ENCODE measurements around the gene OR51E2.

The OR51E2 gene

DNA sequence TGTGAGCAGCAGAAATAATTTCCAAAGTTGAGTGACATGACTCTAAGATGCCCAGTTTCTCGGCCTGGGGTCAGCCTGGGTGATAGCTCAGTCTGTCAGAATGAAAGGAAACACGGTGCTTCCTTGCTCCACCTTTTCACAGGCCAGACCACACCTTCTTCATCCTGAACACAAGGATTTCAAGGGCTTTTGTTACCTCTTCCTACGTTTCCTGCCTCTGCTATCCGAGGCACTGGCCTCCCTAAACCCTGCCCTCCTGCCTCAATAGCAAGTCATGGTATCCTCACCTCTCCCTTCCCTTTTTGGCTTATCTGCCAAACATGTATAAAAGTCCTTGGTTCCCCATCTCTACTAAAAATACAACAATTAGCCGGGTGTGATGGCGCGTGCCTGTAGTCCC lies 55.6 kb downstream of the OR51E2 start:
- TF ChIP-seq SIN3A (IDR thresholded peaks at IDR 0.05; ENCODE audit: borderline replicate concordance, insufficient read depth, low read length) (no peak), FOXP2 (optimal IDR thresholded peaks at IDR 0.05; ENCODE audit: borderline replicate concordance, extremely low read depth, extremely low read length, insufficient read depth) (no peak), TAF1 (IDR thresholded peaks at IDR 0.05; ENCODE audit: borderline replicate concordance, insufficient read depth, low read length) (no peak), POLR2AphosphoS5 (IDR thresholded peaks at IDR 0.05; ENCODE audit: low read depth, low read length) (no peak)
- TF ChIP-seq, protein P1, sequence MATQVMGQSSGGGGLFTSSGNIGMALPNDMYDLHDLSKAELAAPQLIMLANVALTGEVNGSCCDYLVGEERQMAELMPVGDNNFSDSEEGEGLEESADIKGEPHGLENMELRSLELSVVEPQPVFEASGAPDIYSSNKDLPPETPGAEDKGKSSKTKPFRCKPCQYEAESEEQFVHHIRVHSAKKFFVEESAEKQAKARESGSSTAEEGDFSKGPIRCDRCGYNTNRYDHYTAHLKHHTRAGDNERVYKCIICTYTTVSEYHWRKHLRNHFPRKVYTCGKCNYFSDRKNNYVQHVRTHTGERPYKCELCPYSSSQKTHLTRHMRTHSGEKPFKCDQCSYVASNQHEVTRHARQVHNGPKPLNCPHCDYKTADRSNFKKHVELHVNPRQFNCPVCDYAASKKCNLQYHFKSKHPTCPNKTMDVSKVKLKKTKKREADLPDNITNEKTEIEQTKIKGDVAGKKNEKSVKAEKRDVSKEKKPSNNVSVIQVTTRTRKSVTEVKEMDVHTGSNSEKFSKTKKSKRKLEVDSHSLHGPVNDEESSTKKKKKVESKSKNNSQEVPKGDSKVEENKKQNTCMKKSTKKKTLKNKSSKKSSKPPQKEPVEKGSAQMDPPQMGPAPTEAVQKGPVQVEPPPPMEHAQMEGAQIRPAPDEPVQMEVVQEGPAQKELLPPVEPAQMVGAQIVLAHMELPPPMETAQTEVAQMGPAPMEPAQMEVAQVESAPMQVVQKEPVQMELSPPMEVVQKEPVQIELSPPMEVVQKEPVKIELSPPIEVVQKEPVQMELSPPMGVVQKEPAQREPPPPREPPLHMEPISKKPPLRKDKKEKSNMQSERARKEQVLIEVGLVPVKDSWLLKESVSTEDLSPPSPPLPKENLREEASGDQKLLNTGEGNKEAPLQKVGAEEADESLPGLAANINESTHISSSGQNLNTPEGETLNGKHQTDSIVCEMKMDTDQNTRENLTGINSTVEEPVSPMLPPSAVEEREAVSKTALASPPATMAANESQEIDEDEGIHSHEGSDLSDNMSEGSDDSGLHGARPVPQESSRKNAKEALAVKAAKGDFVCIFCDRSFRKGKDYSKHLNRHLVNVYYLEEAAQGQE (IDR thresholded peaks at IDR 0.05; ENCODE audit: insufficient read depth in 1 of 2, low read depth in 2 of 2, low read length in 2 of 2), result no peak

DNA sequence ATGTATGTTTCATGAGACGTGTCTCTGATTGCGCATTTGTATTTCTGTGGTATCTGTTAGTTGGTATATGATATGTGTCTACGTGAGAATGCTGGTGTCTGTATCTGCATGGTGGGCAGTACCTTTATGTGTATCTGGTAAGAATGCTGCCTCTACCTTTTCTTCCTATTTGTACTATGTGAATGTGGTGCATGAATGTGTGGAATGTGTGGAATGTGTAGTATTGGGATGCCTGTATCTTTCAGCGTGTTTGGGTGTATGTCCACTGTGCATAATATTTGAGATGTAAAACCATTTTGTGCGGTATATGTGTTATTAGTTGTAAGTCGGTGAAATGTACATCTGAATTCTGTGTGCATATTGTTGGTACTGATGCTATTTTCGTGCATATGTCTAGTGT lies 56.2 kb downstream of the OR51E2 start:
- no peak for TF ChIP-seq POLR2AphosphoS5 (IDR thresholded peaks at IDR 0.05; ENCODE audit: low read depth, low read length)
- TF ChIP-seq, protein P1 (IDR thresholded peaks at IDR 0.05; ENCODE audit: insufficient read depth in 1 of 2, low read depth in 2 of 2, low read length in 2 of 2), result no peak
- no peak for TF ChIP-seq TAF1 (IDR thresholded peaks at IDR 0.05; ENCODE audit: borderline replicate concordance, insufficient read depth, low read length)
- no peak for TF ChIP-seq FOXP2 (optimal IDR thresholded peaks at IDR 0.05; ENCODE audit: borderline replicate concordance, extremely low read depth, extremely low read length, insufficient read depth)
- no peak for TF ChIP-seq SIN3A (IDR thresholded peaks at IDR 0.05; ENCODE audit: borderline replicate concordance, insufficient read depth, low read length)

DNA sequence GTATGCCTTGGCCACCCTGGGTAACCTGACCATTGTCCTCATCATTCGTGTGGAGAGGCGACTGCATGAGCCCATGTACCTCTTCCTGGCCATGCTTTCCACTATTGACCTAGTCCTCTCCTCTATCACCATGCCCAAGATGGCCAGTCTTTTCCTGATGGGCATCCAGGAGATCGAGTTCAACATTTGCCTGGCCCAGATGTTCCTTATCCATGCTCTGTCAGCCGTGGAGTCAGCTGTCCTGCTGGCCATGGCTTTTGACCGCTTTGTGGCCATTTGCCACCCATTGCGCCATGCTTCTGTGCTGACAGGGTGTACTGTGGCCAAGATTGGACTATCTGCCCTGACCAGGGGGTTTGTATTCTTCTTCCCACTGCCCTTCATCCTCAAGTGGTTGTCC lies 57.7 kb downstream of the OR51E2 start:
- TF ChIP-seq TAF1 (IDR thresholded peaks at IDR 0.05; ENCODE audit: borderline replicate concordance, insufficient read depth, low read length), result no peak
- TF ChIP-seq POLR2AphosphoS5 (IDR thresholded peaks at IDR 0.05; ENCODE audit: low read depth, low read length), result no peak
- TF ChIP-seq SIN3A (IDR thresholded peaks at IDR 0.05; ENCODE audit: borderline replicate concordance, insufficient read depth, low read length), result no peak
- no peak for TF ChIP-seq FOXP2 (optimal IDR thresholded peaks at IDR 0.05; ENCODE audit: borderline replicate concordance, extremely low read depth, extremely low read length, insufficient read depth)

DNA sequence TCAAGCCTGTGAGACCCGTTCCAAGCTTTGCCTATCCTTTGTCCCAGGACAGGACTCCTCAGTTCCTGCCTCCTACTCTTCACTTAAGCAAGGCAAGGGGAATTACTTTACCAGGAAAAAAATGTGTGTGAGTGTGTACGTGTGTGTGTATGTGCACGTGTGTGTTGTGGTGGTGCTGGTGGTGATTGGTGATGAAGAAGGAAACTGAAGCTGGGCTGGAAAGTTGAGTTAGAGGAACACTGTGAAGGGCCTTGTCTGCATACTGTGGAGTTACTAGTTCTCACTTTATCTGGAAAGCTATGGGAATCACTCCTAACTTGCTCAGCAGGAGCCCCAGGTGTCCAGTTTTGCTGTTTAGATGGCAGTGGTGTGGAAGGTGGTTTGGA lies 60.0 kb downstream of the OR51E2 start:
- TF ChIP-seq POLR2AphosphoS5 (IDR thresholded peaks at IDR 0.05; ENCODE audit: low read depth, low read length) (no peak), SIN3A (IDR thresholded peaks at IDR 0.05; ENCODE audit: borderline replicate concordance, insufficient read depth, low read length) (no peak), TAF1 (IDR thresholded peaks at IDR 0.05; ENCODE audit: borderline replicate concordance, insufficient read depth, low read length) (no peak), FOXP2 (optimal IDR thresholded peaks at IDR 0.05; ENCODE audit: borderline replicate concordance, extremely low read depth, extremely low read length, insufficient read depth) (no peak)
- TF ChIP-seq, protein P1 (IDR thresholded peaks at IDR 0.05; ENCODE audit: insufficient read depth in 1 of 2, low read depth in 2 of 2, low read length in 2 of 2), result no peak

DNA sequence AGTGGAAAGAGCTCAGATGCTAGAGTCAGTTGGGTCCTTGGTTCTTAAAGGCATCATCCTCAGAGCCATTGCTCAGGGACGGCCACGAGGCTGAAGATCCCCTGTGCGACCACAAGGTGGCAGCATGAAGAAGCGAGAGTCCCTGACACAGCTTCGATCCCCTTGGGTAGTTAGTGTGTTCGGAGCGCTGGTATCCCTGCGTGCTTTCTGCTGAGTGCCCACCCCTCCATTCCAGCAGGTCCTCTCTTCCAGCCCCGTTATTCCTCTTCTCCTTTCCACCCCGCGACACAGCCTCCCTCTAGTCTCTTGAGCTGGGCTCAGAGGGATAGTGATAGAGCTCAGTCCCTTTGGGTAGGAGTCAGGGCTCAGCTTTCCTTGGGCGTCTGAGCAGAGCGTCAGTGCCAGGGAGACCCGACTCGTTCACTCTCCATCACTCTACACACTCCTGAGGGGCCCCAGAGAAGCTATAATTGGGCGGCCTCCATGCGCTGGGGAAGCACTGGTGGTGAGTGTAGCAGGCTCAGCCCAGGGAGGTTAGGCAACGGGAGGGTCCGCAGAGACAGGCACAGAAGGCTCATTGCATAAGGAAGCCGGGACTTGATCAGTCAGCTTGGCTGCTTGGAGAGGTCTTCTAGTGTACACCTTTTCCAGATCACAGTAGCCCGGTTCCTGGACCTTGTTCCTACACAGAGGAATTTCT lies 60.5 kb downstream of the OR51E2 start, which contains the start of gene OR51D1:
TSS of gene OR51D1 (plus strand) at position 516 of the 700 bp plus-strand sequence. CDS start 2,314 bp downstream, outside the sequence.
- TF ChIP-seq TAF1 (IDR thresholded peaks at IDR 0.05; ENCODE audit: borderline replicate concordance, insufficient read depth, low read length) (no peak), FOXP2 (optimal IDR thresholded peaks at IDR 0.05; ENCODE audit: borderline replicate concordance, extremely low read depth, extremely low read length, insufficient read depth) (no peak), POLR2AphosphoS5 (IDR thresholded peaks at IDR 0.05; ENCODE audit: low read depth, low read length) (no peak), SIN3A (IDR thresholded peaks at IDR 0.05; ENCODE audit: borderline replicate concordance, insufficient read depth, low read length) (no peak)
- TF ChIP-seq, protein P1 (IDR thresholded peaks at IDR 0.05; ENCODE audit: insufficient read depth in 1 of 2, low read depth in 2 of 2, low read length in 2 of 2), result no peak
